Measurements from ENCODE around the gene SH2D7. TPM values are rescaled to one million over a fixed set of nuclear protein-coding genes. Genes with fewer than 3 reads are reported as not detected.

The SH2D7 gene
- polyA plus RNA-seq, 2 of the 4 experiments (the other 2 are of a cell fraction): not detected

GRCh38 chr15:78100886-78101285 lies 8.5 kb downstream of the SH2D7 start:
- H3K27ac ChIP-seq: no peak overlapping the region
- CTCF ChIA-PET: interaction anchor here (1.1 to 5.4 kb wide), 8 partner anchors 10 to 142 kb away, joined by 3 to 37 read pairs (median 8); no protein-coding TSS in a partner anchor
- H3K4me3 ChIP-seq: no peak overlapping the region
- H3K4me2 ChIP-seq: no peak overlapping the region
- ATAC-seq (no peak), FAIRE-seq (no peak), DNase-seq (ENCODE audit: low read depth in 1 of 2, low spot score in 1 of 2) (no peak)
- POLR2A ChIA-PET: no interaction called here
- no peaks in the 10 kb centered on the region for H3K4me1 ChIP-seq
- H3K9me3 ChIP-seq: no peaks in the 10 kb centered on the region
- 85% methylated on average over 2 of the region's 2 CpGs for WGBS (ENCODE audit: missing lambda C conversion rate)
- TF ChIP-seq POLR2A (IDR thresholded peaks at IDR 0.05; ENCODE audit: low read length) (no peak), MAZ (IDR thresholded peaks at IDR 0.05; ENCODE audit: borderline replicate concordance, low read depth, low read length) (no peak), PBX3 (IDR thresholded peaks at IDR 0.05) (no peak), RAD21 (conservative IDR thresholded peaks at IDR 0.05 in 1 of 2, IDR thresholded peaks at IDR 0.05 in 1 of 2) (no peak), BHLHE40 (IDR thresholded peaks at IDR 0.05; ENCODE audit: low read depth, low read length) (no peak), TFCP2L1 (CRISPR knock-in tag; IDR thresholded peaks at IDR 0.05) (no peak)

GRCh38 chr15:78101423-78102105 lies 9.2 kb downstream of the SH2D7 start:
- FAIRE-seq (no peak), ATAC-seq (no peak; a peak in 1 of 6 replicates), DNase-seq (ENCODE audit: low read depth in 1 of 2, low spot score in 1 of 2) (no peak)
- Histone ChIP-seq H3K4me1 (no peaks in the 10 kb centered on the region), H3K9me3 (no peaks in the 10 kb centered on the region), H3K4me2 (no peak overlapping the region), H3K4me3 (no peak overlapping the region), H3K27ac (no peak overlapping the region)
- POLR2A ChIA-PET: no interaction called here
- no peak for TF ChIP-seq RARB (CRISPR knock-in tag; IDR thresholded peaks at IDR 0.05)
- TF ChIP-seq RFX5 (IDR thresholded peaks at IDR 0.05): no peak
- TF ChIP-seq RAD21 (conservative IDR thresholded peaks at IDR 0.05 in 1 of 2, IDR thresholded peaks at IDR 0.05 in 1 of 2): no peak
- TF ChIP-seq ZNF302 (CRISPR knock-in tag; IDR thresholded peaks at IDR 0.05): no peak
- TF ChIP-seq NPAS2 (CRISPR knock-in tag; IDR thresholded peaks at IDR 0.05; ENCODE audit: borderline replicate concordance): no peak
- CTCF ChIA-PET: interaction anchor here (1.0 to 5.4 kb wide), 11 partner anchors 8 to 143 kb away, joined by 3 to 37 read pairs (median 9); partner anchors contain the start of gene SH2D7
- WGBS (ENCODE audit: missing lambda C conversion rate): 84% methylated on average over 5 of the region's 5 CpGs

- POLR2A ChIA-PET: no interaction called here
- Histone ChIP-seq H3K4me1 (no peaks in the 10 kb centered on the region), H3K9me3 (no peaks in the 10 kb centered on the region), H3K27ac (no peak overlapping the region), H3K4me2 (no peak overlapping the region), H3K4me3 (no peak overlapping the region)
- 15% methylated on average over 1 of the region's 1 CpG for WGBS (ENCODE audit: missing lambda C conversion rate)
- CTCF ChIA-PET: interaction anchor here (1.0 to 5.4 kb wide), 7 partner anchors 8 to 143 kb away, joined by 3 to 37 read pairs (median 18); partner anchors contain the start of gene SH2D7
- ATAC-seq (no peak), DNase-seq (ENCODE audit: low read depth in 1 of 2, low spot score in 1 of 2) (no peak), FAIRE-seq (no peak)
- TF ChIP-seq SMC3 (IDR thresholded peaks at IDR 0.05) (no peak), FOSL2 (IDR thresholded peaks at IDR 0.05) (no peak), FOSL2 (CRISPR knock-in tag; IDR thresholded peaks at IDR 0.05) (no peak), ATOH8 (CRISPR knock-in tag; IDR thresholded peaks at IDR 0.05; ENCODE audit: low read depth) (no peak), USF2 (IDR thresholded peaks at IDR 0.05) (no peak), MAX (IDR thresholded peaks at IDR 0.05) (no peak), HOXB5 (CRISPR knock-in tag; IDR thresholded peaks at IDR 0.05) (no peak), TFCP2L1 (CRISPR knock-in tag; IDR thresholded peaks at IDR 0.05) (no peak), ZSCAN20 (CRISPR knock-in tag; IDR thresholded peaks at IDR 0.05) (no peak), FOSB (CRISPR knock-in tag; IDR thresholded peaks at IDR 0.05) (no peak)
These were observed 9.8 kb downstream of the SH2D7 start for GRCh38 chr15:78102211-78102610.

Measured in A549 (cell line).